HepG2 (cell line): ENCODE results near the gene GNG5. TPM values are rescaled to one million over a fixed set of nuclear protein-coding genes. Genes with fewer than 3 reads are reported as not detected.
A peak's percentile ranks its signal among the peaks of the same experiment; 100 is the strongest.

Source experiments
- ATM ChIP-seq: fragments of 450-650 bp; IDR thresholded peaks from 2 replicates; pipeline ENCODE4 v1.7.1; 2017; ENCODE audit warnings: mild to moderate bottlenecking, borderline replicate concordance
- ETV5 ChIP-seq: IDR thresholded peaks from 2 replicates; pipeline ENCODE4 v1.6.1; 2018; ENCODE audit warnings: missing biosample characterization, missing genetic modification reagents, inconsistent platforms, borderline replicate concordance
- FOSL2 ChIP-seq: sonication (generic); formaldehyde crosslinking; IDR thresholded peaks from 2 replicates; pipeline ENCODE4 v1.4.0; 2020; ENCODE audit warnings: missing genetic modification reagents
- HNRNPH1 ChIP-seq: fragments of 200-400 bp; formaldehyde crosslinking; optimal IDR thresholded peaks from 2 replicates; pipeline ENCODE3; 2017; ENCODE audit warnings: mild to moderate bottlenecking, low read depth, low read length
- KAT2B ChIP-seq: fragments of 150-350 bp; IDR thresholded peaks from 2 replicates; pipeline ENCODE4 v1.6.1; 2014; ENCODE audit warnings: low read depth, low read length, borderline replicate concordance
- KDM1A ChIP-seq: IDR thresholded peaks from 2 replicates; pipeline ENCODE4 v1.6.1; 2016; ENCODE audit warnings: missing compliant biosample characterization
- KDM5B ChIP-seq: sonication (generic); formaldehyde crosslinking; IDR thresholded peaks from 2 replicates; pipeline ENCODE4 v1.4.0; 2020; ENCODE audit warnings: missing genetic modification reagents, mild to moderate bottlenecking, borderline replicate concordance
- KLF6 ChIP-seq: IDR thresholded peaks from 2 replicates; pipeline ENCODE4 v1.8.0; 2016; ENCODE audit warnings: missing biosample characterization, missing genetic modification reagents
- MATR3 ChIP-seq: sonication (generic); formaldehyde crosslinking; IDR thresholded peaks from 2 replicates; pipeline ENCODE4 v1.4.0; 2020; ENCODE audit warnings: missing genetic modification reagents
- MTA3 ChIP-seq: sonication (generic); formaldehyde crosslinking; IDR thresholded peaks from 2 replicates; pipeline ENCODE4 v1.4.0; 2020; ENCODE audit warnings: missing genetic modification reagents
- NAIF1 ChIP-seq: sonication (generic); formaldehyde crosslinking; IDR thresholded peaks from 2 replicates; pipeline ENCODE4 v1.5.0; 2020; ENCODE audit warnings: mild to moderate bottlenecking, missing genetic modification reagents, borderline replicate concordance
- NFKB2 ChIP-seq: sonication (generic); formaldehyde crosslinking; IDR thresholded peaks from 2 replicates; pipeline ENCODE4 v1.4.0; 2020; ENCODE audit warnings: missing genetic modification reagents, borderline replicate concordance
- NR2F6 ChIP-seq, 2 experiments: IDR thresholded peaks; 2 replicates each; pipeline ENCODE4 v1.6.1; 2016; ENCODE audit warnings: antibody characterized with exemption in 1 of 2, mild to moderate bottlenecking in 1 of 2
- RBFOX2 ChIP-seq: fragments of 200-400 bp; formaldehyde crosslinking; IDR thresholded peaks from 2 replicates; pipeline ENCODE4 v1.6.1; 2017; ENCODE audit warnings: low read depth, mild to moderate bottlenecking, low read length
- REXO4 ChIP-seq: sonication (generic); formaldehyde crosslinking; IDR thresholded peaks from 2 replicates; pipeline ENCODE4 v1.8.0; 2022; ENCODE audit warnings: missing genetic modification reagents, mild to moderate bottlenecking, borderline replicate concordance
- SP5 ChIP-seq: IDR thresholded peaks from 2 replicates; pipeline ENCODE4 v1.6.1; 2016; ENCODE audit warnings: low read depth, borderline replicate concordance
- WIZ ChIP-seq: sonication (generic); formaldehyde crosslinking; IDR thresholded peaks from 2 replicates; pipeline ENCODE4 v1.5.1; 2020; ENCODE audit warnings: mild to moderate bottlenecking, missing genetic modification reagents
- ZBTB4 ChIP-seq: sonication (generic); formaldehyde crosslinking; IDR thresholded peaks from 2 replicates; pipeline ENCODE4 v1.4.0; 2020; ENCODE audit warnings: missing genetic modification reagents, mild to moderate bottlenecking, borderline replicate concordance
- ZKSCAN8 ChIP-seq: IDR thresholded peaks from 2 replicates; pipeline ENCODE4 v1.6.1; 2016; ENCODE audit warnings: borderline replicate concordance, missing genetic modification reagents, missing compliant biosample characterization
- ZNF18 ChIP-seq: sonication (generic); formaldehyde crosslinking; IDR thresholded peaks from 2 replicates; pipeline ENCODE4 v1.8.0; 2022; ENCODE audit warnings: mild to moderate bottlenecking, missing genetic modification reagents; ENCODE audit not compliant: insufficient replicate concordance
- ZNF335 ChIP-seq: sonication (generic); formaldehyde crosslinking; IDR thresholded peaks from 2 replicates; pipeline ENCODE4 v1.4.0; 2020; ENCODE audit warnings: missing genetic modification reagents
- ZNF33A ChIP-seq: sonication (generic); formaldehyde crosslinking; IDR thresholded peaks from 2 replicates; pipeline ENCODE4 v1.5.1; 2020; ENCODE audit warnings: missing genetic modification reagents, mild to moderate bottlenecking, moderate library complexity, borderline replicate concordance
- ZNF564 ChIP-seq: sonication (generic); formaldehyde crosslinking; IDR thresholded peaks from 2 replicates; pipeline ENCODE4 v1.8.1; 2023; ENCODE audit warnings: mild to moderate bottlenecking, missing genetic modification reagents
- ZNF652 ChIP-seq: IDR thresholded peaks from 2 replicates; pipeline ENCODE4 v1.6.1; 2016; ENCODE audit warnings: low read depth, borderline replicate concordance
- ZNF839 ChIP-seq: sonication (generic); formaldehyde crosslinking; IDR thresholded peaks from 2 replicates; pipeline ENCODE4 v1.4.0; 2020; ENCODE audit warnings: missing genetic modification reagents, mild to moderate bottlenecking, borderline replicate concordance
- ZSCAN29 ChIP-seq: sonication (generic); formaldehyde crosslinking; conservative IDR thresholded peaks from 2 replicates; pipeline ENCODE4 v1.4.0; 2020; ENCODE audit warnings: mild to moderate bottlenecking, missing genetic modification reagents
- polyA plus RNA-seq, 8 experiments: library from polyadenylated mRNA; depleted of rRNA in 3 of 8; stranded (reverse) in 7 of 8; unstranded in 1 of 8; fragments of >200 nt; fragmentation: Illumina TruSeq in 4 of 8; extraction: Trizol in 4 of 8; gene quantifications; 2 replicates each; pipeline versions ENCODE4 v1.2.1 to v1.2.3, GENCODE V29; 2011 to 2016; ENCODE audit warnings: low read depth in 4 of 8, missing spikeins in 1 of 8, mixed read lengths in 1 of 8; ENCODE audit not compliant: insufficient read depth in 1 of 8
- total RNA-seq, 5 experiments: library from RNA; depleted of rRNA; stranded (reverse); fragments of >200 nt; fragmentation: Illumina TruSeq; extraction: Trizol; gene quantifications; 2 replicates each; pipeline ENCODE4 v1.2.3, GENCODE V29; 2016; ENCODE audit warnings: low read depth in 1 of 5

Gene GNG5
- total and polyA plus RNA-seq, 2 of the 13 experiments (the other 11 are each of a cell fraction or from before 2014, with no cell fraction given), result 103 to 137 TPM

GRCh38 chr1:84478876-84479868 lies 27.2 kb downstream of the GNG5 start, which contains the start of gene RPF1 (continued):
- peak; percentile 58 for TF ChIP-seq ETV5 (CRISPR knock-in tag)
- 0 out of 2 replicates have a peak, but pooled peaks have one; percentile 6 for TF ChIP-seq SP5 (CRISPR knock-in tag)
- peak; percentile 82 for TF ChIP-seq RBFOX2
- TF ChIP-seq ZKSCAN8, result 0 out of 2 replicates have a peak, but pooled peaks have one; percentile 56
- peak; percentile 97 for TF ChIP-seq WIZ
- peak; percentile 83 for TF ChIP-seq KDM5B (CRISPR knock-in tag)
- TF ChIP-seq ZNF839 (CRISPR knock-in tag), result peak; percentile 95; the same call in 1 of the 2 replicates
- no peak for TF ChIP-seq ZNF33A
- no peak for TF ChIP-seq ZNF652 (CRISPR knock-in tag)
- TF ChIP-seq KLF6, result peak; percentile 58
- TF ChIP-seq FOSL2 (CRISPR knock-in tag), result 0 out of 2 replicates have a peak, but pooled peaks have one; percentile 23
- no peak for TF ChIP-seq ZNF564 (CRISPR knock-in tag)
- peak; percentile 92 for TF ChIP-seq NAIF1 (CRISPR knock-in tag)
- peak; percentile 77; the same call in 1 of the 2 replicates for TF ChIP-seq NFKB2 (CRISPR knock-in tag)
- TF ChIP-seq HNRNPH1, result no peak
- TF ChIP-seq ZSCAN29 (CRISPR knock-in tag), result peak; percentile 83
- no peak for TF ChIP-seq KDM1A (CRISPR knock-in tag)
- TF ChIP-seq NR2F6 (IDR thresholded peaks at IDR 0.05), result 0 out of 2 replicates have a peak, but pooled peaks have one; percentile 41
- no peak; the same call in 1 of the 2 replicates for TF ChIP-seq NR2F6 (CRISPR knock-in tag; IDR thresholded peaks at IDR 0.05)
- no peak for TF ChIP-seq MTA3 (CRISPR knock-in tag)
- TF ChIP-seq REXO4 (CRISPR knock-in tag), result no peak
- TF ChIP-seq ZNF335 (CRISPR knock-in tag), result no peak
- no peak for TF ChIP-seq ATM
- no peak for TF ChIP-seq MATR3 (CRISPR knock-in tag)
- TF ChIP-seq ZBTB4 (CRISPR knock-in tag), result no peak
- no peak for TF ChIP-seq ZNF18 (CRISPR knock-in tag)
- no peak for TF ChIP-seq KAT2B
